Measurements from ENCODE around the gene LIPM. TPM values are rescaled to one million over a fixed set of nuclear protein-coding genes. Genes with fewer than 3 reads are reported as not detected.

The LIPM gene
- polyA plus RNA-seq, 2 of the 4 experiments (the other 2 are of a cell fraction): not detected

DNA sequence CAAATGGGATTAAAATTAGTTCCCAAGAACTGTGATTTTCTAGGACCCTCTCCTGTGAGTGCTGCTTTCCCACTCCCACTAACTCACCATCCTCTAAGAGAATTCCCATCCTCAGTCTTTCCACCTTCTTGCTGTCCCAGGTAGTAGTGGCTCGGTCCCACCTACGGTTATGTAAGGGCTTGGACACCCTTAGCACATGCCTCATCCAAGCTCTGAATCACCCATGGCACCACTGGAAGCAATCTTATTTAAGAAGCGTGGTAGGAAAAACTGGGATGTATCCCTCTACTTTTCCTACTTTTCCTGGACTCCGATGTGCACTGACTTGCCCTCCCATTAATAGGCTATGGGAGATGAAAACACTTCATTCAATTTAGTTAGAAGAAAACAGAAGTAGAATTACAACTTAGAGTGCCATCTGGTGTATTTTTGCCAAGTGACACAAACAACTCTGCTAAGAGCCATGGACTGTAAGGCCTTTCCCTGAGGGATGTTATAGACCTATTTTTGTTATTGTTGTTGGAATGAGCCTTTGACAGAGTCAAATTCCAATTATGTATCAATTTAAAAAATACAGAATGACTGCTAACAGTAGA is 62.8 kb downstream of the LIPM start:
- TF ChIP-seq SMC3 (IDR thresholded peaks at IDR 0.05) (peak; percentile 56; the same call in 2 of the 3 replicates), RAD21 (conservative IDR thresholded peaks at IDR 0.05 in 1 of 2, IDR thresholded peaks at IDR 0.05 in 1 of 2) (peak; percentile 27 to 50; a peak in 4 of 5 replicates)
- TF ChIP-seq, protein P1, sequence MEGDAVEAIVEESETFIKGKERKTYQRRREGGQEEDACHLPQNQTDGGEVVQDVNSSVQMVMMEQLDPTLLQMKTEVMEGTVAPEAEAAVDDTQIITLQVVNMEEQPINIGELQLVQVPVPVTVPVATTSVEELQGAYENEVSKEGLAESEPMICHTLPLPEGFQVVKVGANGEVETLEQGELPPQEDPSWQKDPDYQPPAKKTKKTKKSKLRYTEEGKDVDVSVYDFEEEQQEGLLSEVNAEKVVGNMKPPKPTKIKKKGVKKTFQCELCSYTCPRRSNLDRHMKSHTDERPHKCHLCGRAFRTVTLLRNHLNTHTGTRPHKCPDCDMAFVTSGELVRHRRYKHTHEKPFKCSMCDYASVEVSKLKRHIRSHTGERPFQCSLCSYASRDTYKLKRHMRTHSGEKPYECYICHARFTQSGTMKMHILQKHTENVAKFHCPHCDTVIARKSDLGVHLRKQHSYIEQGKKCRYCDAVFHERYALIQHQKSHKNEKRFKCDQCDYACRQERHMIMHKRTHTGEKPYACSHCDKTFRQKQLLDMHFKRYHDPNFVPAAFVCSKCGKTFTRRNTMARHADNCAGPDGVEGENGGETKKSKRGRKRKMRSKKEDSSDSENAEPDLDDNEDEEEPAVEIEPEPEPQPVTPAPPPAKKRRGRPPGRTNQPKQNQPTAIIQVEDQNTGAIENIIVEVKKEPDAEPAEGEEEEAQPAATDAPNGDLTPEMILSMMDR (IDR thresholded peaks at IDR 0.05): peak; percentile 39; the same call in 2 of the 3 replicates
- TF ChIP-seq, protein P2, sequence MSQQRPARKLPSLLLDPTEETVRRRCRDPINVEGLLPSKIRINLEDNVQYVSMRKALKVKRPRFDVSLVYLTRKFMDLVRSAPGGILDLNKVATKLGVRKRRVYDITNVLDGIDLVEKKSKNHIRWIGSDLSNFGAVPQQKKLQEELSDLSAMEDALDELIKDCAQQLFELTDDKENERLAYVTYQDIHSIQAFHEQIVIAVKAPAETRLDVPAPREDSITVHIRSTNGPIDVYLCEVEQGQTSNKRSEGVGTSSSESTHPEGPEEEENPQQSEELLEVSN (IDR thresholded peaks at IDR 0.05; ENCODE audit: borderline replicate concordance, low read depth): no peak
- WGBS (ENCODE audit: missing lambda C conversion rate): 60% methylated on average over 4 of the region's 4 CpGs
- no peak for FAIRE-seq
- H3K4me3 ChIP-seq: no peak overlapping the region
- CTCF ChIA-PET: interaction anchor here (0.7 to 6.3 kb wide), 6 partner anchors 9 to 67 kb away, joined by 3 to 70 read pairs (median 5); no protein-coding TSS in a partner anchor
- peak; percentile 55 to 70 for ATAC-seq
- DNase-seq (ENCODE audit: low read depth in 1 of 2, low spot score in 1 of 2): peak in 1 of 2 experiments; percentile 17
- no peaks in the 10 kb centered on the region for H3K9me3 ChIP-seq
- POLR2A ChIA-PET: no interaction called here
- no peaks in the 10 kb centered on the region for H3K4me1 ChIP-seq
- H3K27ac ChIP-seq: no peak overlapping the region
- H3K4me2 ChIP-seq: no peak overlapping the region

DNA sequence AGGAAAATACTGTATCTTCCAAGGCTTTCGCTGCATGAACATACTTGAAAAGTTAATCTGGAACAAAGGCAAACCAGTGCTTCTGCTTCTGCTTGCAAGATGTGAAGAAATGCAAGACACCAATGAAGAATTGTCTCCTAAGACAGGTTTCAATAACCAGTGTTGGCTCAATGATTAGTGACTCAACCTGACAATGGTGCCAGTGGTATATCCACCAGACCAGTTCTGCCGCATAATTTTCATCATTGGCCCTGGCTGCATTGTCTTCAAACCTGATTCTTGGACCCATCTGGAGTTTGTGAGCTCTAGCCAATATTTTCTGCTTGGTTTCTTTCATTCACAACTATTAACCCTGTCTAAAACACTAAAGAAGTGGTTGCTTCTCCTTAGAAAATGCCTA is 63.9 kb downstream of the LIPM start:
- DNase-seq (ENCODE audit: low read depth in 1 of 2, low spot score in 1 of 2) (no peak), FAIRE-seq (no peak)
- WGBS (ENCODE audit: missing lambda C conversion rate): 91% methylated on average over 2 of the region's 2 CpGs

DNA sequence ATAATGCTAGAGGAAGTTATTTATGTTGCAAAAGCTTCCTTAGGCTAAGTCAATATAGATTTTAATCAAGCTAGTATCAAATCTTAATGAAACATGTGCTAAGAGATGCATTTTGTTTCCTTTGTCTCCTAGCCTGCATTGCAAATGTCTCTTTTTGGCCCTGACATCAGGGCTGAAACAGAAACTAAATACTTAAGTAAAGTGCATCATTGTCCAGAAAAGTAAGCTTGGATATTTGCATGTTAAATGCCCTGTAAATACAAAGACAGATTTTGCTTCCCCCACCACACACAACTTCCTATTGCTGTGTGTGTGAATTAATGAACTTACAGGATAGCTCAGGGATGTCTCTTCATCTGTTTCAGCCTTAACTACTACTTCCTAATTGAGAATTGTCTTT is 67.6 kb downstream of the LIPM start:
- DNase-seq (ENCODE audit: low read depth in 1 of 2, low spot score in 1 of 2): no peak

More for the DNA sequence above, 63.9 kb downstream of the LIPM start:
- no peaks in the 10 kb centered on the region for H3K4me1 ChIP-seq
- ATAC-seq: no peak
- TF ChIP-seq KDM5A (IDR thresholded peaks at IDR 0.05) (no peak), CHD4 (IDR thresholded peaks at IDR 0.05; ENCODE audit: borderline replicate concordance) (no peak), BHLHE40 (IDR thresholded peaks at IDR 0.05; ENCODE audit: low read depth, low read length) (no peak), MAZ (IDR thresholded peaks at IDR 0.05; ENCODE audit: borderline replicate concordance, low read depth, low read length) (no peak), JUNB (IDR thresholded peaks at IDR 0.05) (no peak), MYC (IDR thresholded peaks at IDR 0.05; ENCODE audit: borderline replicate concordance, low read length) (no peak), ESRRA (IDR thresholded peaks at IDR 0.05; ENCODE audit: borderline replicate concordance, low read length) (no peak), ZSCAN20 (CRISPR knock-in tag; IDR thresholded peaks at IDR 0.05) (no peak), POLR2A (IDR thresholded peaks at IDR 0.05; ENCODE audit: low read length) (no peak), RCOR1 (IDR thresholded peaks at IDR 0.05; ENCODE audit: low read depth, low read length) (no peak), NFE2L2 (conservative IDR thresholded peaks at IDR 0.05; ENCODE audit: low read length) (no peak)
- TF ChIP-seq, protein P3, sequence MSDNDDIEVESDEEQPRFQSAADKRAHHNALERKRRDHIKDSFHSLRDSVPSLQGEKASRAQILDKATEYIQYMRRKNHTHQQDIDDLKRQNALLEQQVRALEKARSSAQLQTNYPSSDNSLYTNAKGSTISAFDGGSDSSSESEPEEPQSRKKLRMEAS (IDR thresholded peaks at IDR 0.05): no peak
- TF ChIP-seq, protein P4, sequence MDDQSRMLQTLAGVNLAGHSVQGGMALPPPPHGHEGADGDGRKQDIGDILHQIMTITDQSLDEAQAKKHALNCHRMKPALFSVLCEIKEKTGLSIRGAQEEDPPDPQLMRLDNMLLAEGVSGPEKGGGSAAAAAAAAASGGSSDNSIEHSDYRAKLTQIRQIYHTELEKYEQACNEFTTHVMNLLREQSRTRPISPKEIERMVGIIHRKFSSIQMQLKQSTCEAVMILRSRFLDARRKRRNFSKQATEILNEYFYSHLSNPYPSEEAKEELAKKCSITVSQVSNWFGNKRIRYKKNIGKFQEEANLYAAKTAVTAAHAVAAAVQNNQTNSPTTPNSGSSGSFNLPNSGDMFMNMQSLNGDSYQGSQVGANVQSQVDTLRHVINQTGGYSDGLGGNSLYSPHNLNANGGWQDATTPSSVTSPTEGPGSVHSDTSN (IDR thresholded peaks at IDR 0.05): no peak
- TF ChIP-seq, protein P5, sequence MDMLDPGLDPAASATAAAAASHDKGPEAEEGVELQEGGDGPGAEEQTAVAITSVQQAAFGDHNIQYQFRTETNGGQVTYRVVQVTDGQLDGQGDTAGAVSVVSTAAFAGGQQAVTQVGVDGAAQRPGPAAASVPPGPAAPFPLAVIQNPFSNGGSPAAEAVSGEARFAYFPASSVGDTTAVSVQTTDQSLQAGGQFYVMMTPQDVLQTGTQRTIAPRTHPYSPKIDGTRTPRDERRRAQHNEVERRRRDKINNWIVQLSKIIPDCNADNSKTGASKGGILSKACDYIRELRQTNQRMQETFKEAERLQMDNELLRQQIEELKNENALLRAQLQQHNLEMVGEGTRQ (IDR thresholded peaks at IDR 0.05): no peak
- no peak overlapping the region for H3K27ac ChIP-seq
- ChIA-PET CTCF (no interaction called here), POLR2A (no interaction called here)
- no peak overlapping the region for H3K4me3 ChIP-seq
- H3K4me2 ChIP-seq: no peak overlapping the region
- no peaks in the 10 kb centered on the region for H3K9me3 ChIP-seq

More for the DNA sequence above, 67.6 kb downstream of the LIPM start:
- FAIRE-seq (no peak), ATAC-seq (no peak)
- no peaks in the 10 kb centered on the region for H3K4me1 ChIP-seq
- no peaks in the 10 kb centered on the region for H3K9me3 ChIP-seq
- ChIA-PET POLR2A (interaction anchor here (1.3 kb wide), 1 partner anchor 10 kb away, joined by 7 read pairs; the partner anchor contains the start of gene STAMBPL1), CTCF (interaction anchor here (1.4 to 1.6 kb wide), 3 partner anchors 9 to 62 kb away, joined by 4 to 9 read pairs (median 9); no protein-coding TSS in a partner anchor)
- H3K4me3 ChIP-seq: no peak overlapping the region
- no peak overlapping the region for H3K4me2 ChIP-seq
- no peak overlapping the region for H3K27ac ChIP-seq
- TF ChIP-seq ZFP36 (IDR thresholded peaks at IDR 0.05; ENCODE audit: borderline replicate concordance, partially characterized antibody): no peak
- TF ChIP-seq NR3C1 (IDR thresholded peaks at IDR 0.05): no peak
- TF ChIP-seq POLR2A (IDR thresholded peaks at IDR 0.05; ENCODE audit: low read length): no peak

Other genes with a start within 250 kb of the LIPM start
- 16.8 and 20.0 TPM in 2 replicates for gene RNLS, start 219.4 kb upstream of the LIPM start, polyA plus RNA-seq (2011; rRNA removed)
- gene RNLS, start 219.4 kb upstream of the LIPM start, polyA plus RNA-seq (2017; fragmentation: RNase III; extraction: RNeasy Plus Mini Kit Qiagen cat#74134 plus additional on column Dnase treatment): 11.7 to 13.2 TPM (median 11.7 TPM) in 3 replicates
- not detected in 2 replicates for gene LIPJ, start 216.0 kb upstream of the LIPM start, polyA plus RNA-seq (2011; rRNA removed)
- gene LIPJ, start 216.0 kb upstream of the LIPM start, polyA plus RNA-seq (2017; fragmentation: RNase III; extraction: RNeasy Plus Mini Kit Qiagen cat#74134 plus additional on column Dnase treatment): not detected in 3 replicates
- gene LIPF, start 138.3 kb upstream of the LIPM start, polyA plus RNA-seq (2011; rRNA removed): not detected in 2 replicates
- gene LIPF, start 138.3 kb upstream of the LIPM start, polyA plus RNA-seq (2017; fragmentation: RNase III; extraction: RNeasy Plus Mini Kit Qiagen cat#74134 plus additional on column Dnase treatment): not detected in 3 replicates
- 0.05 TPM in 1 of 2 replicates, not detected in the other for gene LIPK, start 96.5 kb upstream of the LIPM start, polyA plus RNA-seq (2011; rRNA removed)
- not detected in 3 replicates for gene LIPK, start 96.5 kb upstream of the LIPM start, polyA plus RNA-seq (2017; fragmentation: RNase III; extraction: RNeasy Plus Mini Kit Qiagen cat#74134 plus additional on column Dnase treatment)
- gene LIPN, start 42.7 kb upstream of the LIPM start, polyA plus RNA-seq (2011; rRNA removed): not detected in 2 replicates
- not detected in 3 replicates for gene LIPN, start 42.7 kb upstream of the LIPM start, polyA plus RNA-seq (2017; fragmentation: RNase III; extraction: RNeasy Plus Mini Kit Qiagen cat#74134 plus additional on column Dnase treatment)
- gene ANKRD22, start 49.1 kb downstream of the LIPM start, polyA plus RNA-seq (2011; rRNA removed): 0.59 and 0.60 TPM in 2 replicates
- 0.29 to 0.53 TPM (median 0.43 TPM) in 3 replicates for gene ANKRD22, start 49.1 kb downstream of the LIPM start, polyA plus RNA-seq (2017; fragmentation: RNase III; extraction: RNeasy Plus Mini Kit Qiagen cat#74134 plus additional on column Dnase treatment)
- gene STAMBPL1, start 77.5 kb downstream of the LIPM start, polyA plus RNA-seq (2011; rRNA removed): 28.9 and 32.1 TPM in 2 replicates
- 25.8 to 29.0 TPM (median 28.2 TPM) in 3 replicates for gene STAMBPL1, start 77.5 kb downstream of the LIPM start, polyA plus RNA-seq (2017; fragmentation: RNase III; extraction: RNeasy Plus Mini Kit Qiagen cat#74134 plus additional on column Dnase treatment)
- 15.0 and 22.6 TPM in 2 replicates for gene ACTA2, start 150.0 kb downstream of the LIPM start, polyA plus RNA-seq (2011; rRNA removed)
- gene ACTA2, start 150.0 kb downstream of the LIPM start, polyA plus RNA-seq (2017; fragmentation: RNase III; extraction: RNeasy Plus Mini Kit Qiagen cat#74134 plus additional on column Dnase treatment): 25.9 to 32.0 TPM (median 27.3 TPM) in 3 replicates
- 29.5 and 30.1 TPM in 2 replicates for gene FAS, start 188.1 kb downstream of the LIPM start, polyA plus RNA-seq (2011; rRNA removed)
- 21.0 to 24.2 TPM (median 23.4 TPM) in 3 replicates for gene FAS, start 188.1 kb downstream of the LIPM start, polyA plus RNA-seq (2017; fragmentation: RNase III; extraction: RNeasy Plus Mini Kit Qiagen cat#74134 plus additional on column Dnase treatment)